Mucosa of gallbladder (tissue), 1 donor: ENCODE data around the gene INAVA. TPM values are rescaled to one million over a fixed set of nuclear protein-coding genes. Genes with fewer than 3 reads are reported as not detected.

Experiments
- DNase-seq: peaks from one replicate; pipeline ENCODE4 v3.0.0-alpha.2; 2020; ENCODE audit warnings: low spot score
- total RNA-seq: library from RNA; stranded (reverse); gene quantifications from one replicate; pipeline ENCODE4 v1.2.1, GENCODE V29; 2021
- donor health status: DM: no; HTN: no; CAD: no.

The INAVA gene
- 152 TPM for total RNA-seq

GRCh38 chr1:200894712-200895442 lies at the start of gene INAVA:
TSS of gene INAVA (plus strand) at chr1:200894900. CDS start at chr1:200898401, 3,501 bp downstream.
- DNase-seq = peak; percentile 66

GRCh38 chr1:200845360-200845759 lies 49.3 kb upstream of the INAVA start:
- no peak for DNase-seq

- DNase-seq = no peak
These were observed 48.3 kb upstream of the INAVA start for GRCh38 chr1:200846398-200846797.

GRCh38 chr1:200849430-200849829 lies 45.3 kb upstream of the INAVA start:
- DNase-seq = no peak

- DNase-seq = no peak
These were observed 44.1 kb upstream of the INAVA start for GRCh38 chr1:200850554-200850953.

- DNase-seq = no peak
These were observed 37.9 kb upstream of the INAVA start for GRCh38 chr1:200856716-200857357.

GRCh38 chr1:200857804-200858203 lies 36.9 kb upstream of the INAVA start:
- DNase-seq = no peak

GRCh38 chr1:200861937-200862647 lies 32.6 kb upstream of the INAVA start:
- DNase-seq = no peak

GRCh38 chr1:200862713-200863415 lies 31.8 kb upstream of the INAVA start:
- no peak for DNase-seq

- no peak for DNase-seq
These were observed 28.6 kb upstream of the INAVA start for GRCh38 chr1:200866116-200866515.

GRCh38 chr1:200866521-200866920 lies 28.2 kb upstream of the INAVA start:
- DNase-seq = no peak

GRCh38 chr1:200867018-200867811 lies 27.5 kb upstream of the INAVA start:
- no peak for DNase-seq

- DNase-seq = no peak
These were observed 25.3 kb upstream of the INAVA start for GRCh38 chr1:200869376-200869752.

- no peak for DNase-seq
These were observed 24.8 kb upstream of the INAVA start for GRCh38 chr1:200869753-200870391.

- no peak for DNase-seq
These were observed 22.1 kb upstream of the INAVA start, which contains the start of gene GPR25 for GRCh38 chr1:200872446-200873115. TSS of gene GPR25 (plus strand) at chr1:200872981. CDS start at chr1:200873038, 57 bp downstream.

- no peak for DNase-seq
These were observed 21.5 kb upstream of the INAVA start for GRCh38 chr1:200873116-200873670.

GRCh38 chr1:200873671-200874397 lies 20.9 kb upstream of the INAVA start:
- no peak for DNase-seq

GRCh38 chr1:200874694-200875093 lies 20.0 kb upstream of the INAVA start:
- DNase-seq = no peak

GRCh38 chr1:200875416-200875815 lies 19.3 kb upstream of the INAVA start:
- peak; percentile 4 for DNase-seq
